Suprapubic skin (tissue), 4 donors: ENCODE data around the gene ARID1A.

Experiments
- CTCF ChIP-seq, 2 donors: fragments of 200-600 bp in 1 of 2; fragments of 450-650 bp in 1 of 2; sonication (generic) in 1 of 2; IDR thresholded peaks; one replicate each; pipeline ENCODE4 v1.5.1; 2016 to 2019; ENCODE audit warnings: antibody characterized with exemption in 2 of 2, mild to moderate bottlenecking in 1 of 2, moderate library complexity in 1 of 2
- EP300 ChIP-seq: sonication (generic); formaldehyde crosslinking; IDR thresholded peaks from one replicate; pipeline ENCODE4 v1.6.1; 2017; ENCODE audit warnings: antibody characterized with exemption
- POLR2AphosphoS5 ChIP-seq, 3 donors: sonication (generic); formaldehyde crosslinking; IDR thresholded peaks; one replicate each; pipeline ENCODE4 v1.6.1; 2017; ENCODE audit warnings: antibody characterized with exemption in 3 of 3

- no peak for TF ChIP-seq CTCF (IDR thresholded peaks at IDR 0.05)
- TF ChIP-seq POLR2AphosphoS5 (IDR thresholded peaks at IDR 0.05), result no peak
- TF ChIP-seq EP300, result no peak
Measured at GRCh38 chr1:26690576-26691031, 5.2 kb upstream of the ARID1A start.
